SW 1271 (cell line): ENCODE results near the gene SYCP3.
A peak's percentile ranks its signal among the peaks of the same experiment; 100 is the strongest.
"Not testable (repeated sequence)": the region's sequence is repeated elsewhere in the genome, so short reads cannot be mapped to it uniquely, and the experiment has no call there.

ENCODE experiments used
- DNase-seq, 2 experiments: peaks; one replicate each; lab custom pipeline; 2025; lab: John Stamatoyannopoulos, UW

The SYCP3 gene

DNA sequence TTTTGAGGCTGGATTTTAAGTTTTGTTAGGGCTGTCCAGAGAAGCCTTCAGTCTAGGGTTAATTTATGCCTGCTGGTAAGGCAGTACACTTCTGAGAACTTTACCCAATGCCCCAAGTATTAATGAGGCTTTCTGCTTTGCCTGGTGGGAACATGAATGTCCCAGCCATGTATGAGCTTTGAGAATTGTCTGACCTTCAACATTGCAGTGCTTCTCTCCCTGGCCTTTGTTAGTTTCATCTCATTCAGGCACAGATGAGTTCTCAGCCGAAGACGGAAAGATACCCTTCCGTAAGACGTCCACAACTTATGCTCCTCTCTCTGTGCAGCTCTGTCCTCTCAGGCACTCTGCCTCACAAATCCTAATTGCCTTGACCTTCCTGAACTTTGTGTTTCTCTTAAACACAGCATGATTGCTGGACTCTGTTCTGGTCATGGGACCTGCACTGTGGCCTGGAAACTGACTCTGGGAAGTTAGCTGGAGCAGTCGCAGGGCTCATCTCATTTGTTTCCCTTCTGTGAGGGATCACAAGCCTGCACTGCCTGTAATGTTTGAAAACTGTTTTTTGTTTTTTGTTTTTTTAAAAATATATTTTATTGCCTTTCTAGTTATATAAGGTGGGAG is 26.1 kb downstream of the SYCP3 start:
- no peak for DNase-seq

DNA sequence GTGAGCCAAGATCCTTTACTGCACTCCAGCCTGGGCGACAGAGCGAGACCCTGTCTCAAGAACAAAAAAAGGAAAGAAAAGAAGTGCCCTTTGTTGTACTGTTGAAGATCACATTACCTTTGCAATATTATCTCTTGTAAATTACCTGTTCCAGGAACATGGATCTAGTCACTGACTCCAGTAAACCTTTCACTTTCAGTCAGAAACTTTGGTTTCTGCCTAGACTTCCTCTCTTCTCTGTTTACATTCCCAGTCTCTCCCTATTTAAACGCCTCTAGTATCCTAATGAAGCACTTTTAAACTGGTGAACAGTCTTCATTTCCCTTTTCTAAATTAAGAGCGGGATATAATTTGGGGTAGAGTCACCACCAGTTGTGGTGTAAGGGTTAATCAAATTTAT is 29.0 kb downstream of the SYCP3 start:
- DNase-seq = no peak

DNA sequence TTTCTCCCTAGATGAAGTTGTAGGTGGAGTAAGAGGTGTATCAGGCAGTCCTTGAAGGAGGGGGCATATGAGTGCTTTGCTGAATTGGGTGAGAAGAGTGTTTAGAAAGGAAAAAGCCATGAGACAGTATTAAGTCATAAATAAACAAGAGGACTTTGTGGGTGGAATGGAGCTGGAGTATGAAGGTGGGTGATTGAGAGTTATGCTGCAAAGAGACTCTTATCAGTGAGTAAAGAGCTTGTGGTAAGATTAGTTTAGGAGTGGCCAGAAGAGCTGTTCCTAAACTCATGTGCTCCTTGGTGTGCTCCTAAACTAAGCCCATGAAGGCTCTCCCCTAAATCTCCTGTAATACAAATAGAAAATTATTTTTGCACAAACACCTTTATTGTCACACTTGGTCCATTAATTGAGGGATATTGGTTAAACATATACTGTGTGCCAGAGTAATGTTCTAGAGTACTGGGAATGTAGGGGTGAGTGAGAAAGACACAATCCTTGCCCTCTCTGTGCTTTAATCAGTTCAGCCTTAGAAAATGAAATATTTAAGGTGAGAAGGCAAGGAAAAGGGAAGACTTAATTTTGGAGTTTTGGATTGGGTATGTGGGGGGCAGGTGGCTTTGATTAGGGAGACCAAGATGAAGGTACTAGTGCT is 32.0 kb downstream of the SYCP3 start:
- DNase-seq = no peak

DNA sequence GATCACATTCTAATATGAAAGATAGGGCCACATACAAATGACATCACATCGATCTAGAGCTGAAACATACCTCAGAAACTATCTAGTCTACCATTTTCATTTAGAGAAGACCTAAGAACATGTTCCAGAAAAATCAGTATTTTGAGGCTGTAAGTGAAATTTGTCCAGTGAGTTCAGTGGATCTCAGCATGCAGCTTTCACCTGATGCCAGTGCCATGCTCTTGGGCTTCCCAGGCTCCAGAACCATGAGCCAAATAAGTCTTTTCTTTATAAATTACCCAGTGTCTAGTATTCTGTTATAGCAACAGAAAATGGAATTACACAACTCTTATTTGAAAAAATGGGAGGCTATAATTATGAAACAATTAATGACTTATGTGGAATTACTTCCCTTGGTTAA is 32.9 kb downstream of the SYCP3 start:
- DNase-seq = no peak

DNA sequence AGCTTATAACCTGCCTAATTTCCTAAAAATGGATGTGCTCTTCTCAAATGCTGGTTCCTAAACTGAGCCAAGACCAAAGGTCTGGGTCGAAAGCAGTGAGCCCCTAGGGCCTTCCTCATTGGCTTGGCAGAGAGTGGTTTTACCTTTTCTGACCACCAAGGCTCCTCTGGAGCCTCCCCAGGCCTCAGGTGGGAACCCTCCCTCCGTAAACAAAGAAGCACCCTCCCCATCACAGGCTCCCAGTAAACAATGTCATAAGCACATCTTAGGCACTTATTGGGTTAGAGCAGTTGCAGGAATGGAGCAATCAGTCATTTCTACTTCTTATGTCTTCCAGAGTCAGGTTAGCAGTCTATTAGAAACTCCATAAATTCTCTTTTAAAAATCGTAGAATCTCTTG is 35.8 kb downstream of the SYCP3 start:
- no peak for DNase-seq

DNA sequence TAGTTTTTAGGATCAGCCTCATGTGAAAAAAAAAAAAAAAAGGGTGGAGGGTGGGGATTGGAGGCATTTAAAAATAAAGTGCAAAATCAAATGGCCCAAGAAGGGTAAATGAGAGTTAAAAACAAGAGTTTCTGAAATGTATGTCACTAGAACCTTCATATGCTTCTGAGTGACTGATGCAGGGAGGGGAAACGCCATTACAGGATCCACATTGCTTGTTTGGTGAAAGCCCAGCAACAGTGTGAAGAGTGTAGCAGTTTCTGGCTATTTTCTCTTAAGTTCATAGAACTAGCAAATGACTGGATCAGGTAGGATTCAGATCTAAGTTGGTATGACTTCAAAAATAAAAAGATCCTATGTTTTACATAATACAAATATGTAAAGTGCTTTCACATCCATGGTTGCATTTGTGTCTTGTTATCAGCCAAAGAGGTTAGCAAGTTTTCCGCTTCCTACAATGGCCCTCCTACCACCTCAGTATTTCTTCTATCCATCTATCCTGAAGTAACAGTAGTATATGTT is 38.9 kb downstream of the SYCP3 start:
- no peak for DNase-seq

DNA sequence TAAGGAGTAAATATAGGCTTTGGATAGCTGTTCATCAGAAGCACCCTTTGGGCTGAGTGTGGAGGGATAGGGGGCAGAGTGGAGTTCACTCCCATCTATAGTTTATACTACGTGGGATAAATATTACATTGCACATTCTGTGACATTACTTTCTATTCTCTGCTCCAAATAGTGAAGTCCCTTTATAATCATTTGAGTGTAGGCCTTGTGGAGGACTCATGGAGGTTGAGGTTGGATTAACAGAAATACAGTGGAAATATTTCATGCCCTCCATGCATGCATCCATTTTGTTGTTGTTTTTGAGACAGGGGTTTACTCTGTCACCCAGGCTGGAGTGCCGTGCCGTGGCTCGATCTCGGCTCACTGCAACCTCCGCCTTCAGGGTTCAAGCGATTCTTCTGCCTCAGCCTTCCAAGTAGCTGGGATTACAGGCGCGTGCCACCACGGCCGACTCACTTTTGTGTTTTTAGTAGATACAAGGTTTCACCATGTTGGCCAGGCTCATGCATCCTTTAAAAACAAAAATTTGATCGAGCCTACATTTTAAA is 40.4 kb downstream of the SYCP3 start:
- peak in 1 of 2 experiments; percentile 38 for DNase-seq

DNA sequence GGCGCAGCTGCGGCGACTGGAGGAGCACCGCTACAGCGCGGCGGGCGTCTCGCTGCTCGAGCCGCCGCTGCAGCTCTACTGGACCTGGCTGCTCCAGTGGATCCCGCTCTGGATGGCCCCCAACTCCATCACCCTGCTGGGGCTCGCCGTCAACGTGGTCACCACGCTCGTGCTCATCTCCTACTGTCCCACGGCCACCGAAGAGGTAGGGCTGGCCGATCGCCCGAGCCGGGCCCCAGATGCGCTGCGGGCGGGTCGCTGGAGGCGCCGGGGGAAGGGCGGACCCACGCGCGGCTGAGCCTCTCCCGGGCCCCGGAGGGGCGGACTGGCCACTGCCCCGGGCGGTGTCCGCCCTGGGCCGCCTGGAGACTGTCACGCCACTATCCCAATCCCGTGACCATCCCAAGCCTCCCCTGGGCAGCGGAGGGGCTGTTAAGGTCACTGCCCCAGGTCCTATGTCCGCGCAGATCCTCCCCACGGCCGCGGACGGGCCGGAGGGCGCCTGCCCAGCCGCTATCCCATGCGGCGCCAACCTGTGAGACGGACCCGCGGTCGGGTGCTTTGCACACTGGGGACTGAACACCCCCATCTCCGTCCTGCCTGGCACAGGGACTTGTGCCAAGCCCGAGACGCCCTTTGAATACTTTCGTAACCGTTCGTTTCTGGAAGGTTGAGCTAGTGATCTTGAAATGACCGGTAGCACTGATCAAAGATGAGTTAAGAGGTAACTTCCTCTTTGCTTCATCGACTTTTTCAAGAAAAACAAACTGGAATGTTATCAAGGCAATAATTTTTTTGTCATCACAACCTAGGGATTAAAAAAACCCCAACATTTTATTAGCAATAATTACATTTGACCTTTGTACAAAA is 41.1 kb downstream of the SYCP3 start:
- peak in 1 of 2 experiments; percentile 36 for DNase-seq

DNA sequence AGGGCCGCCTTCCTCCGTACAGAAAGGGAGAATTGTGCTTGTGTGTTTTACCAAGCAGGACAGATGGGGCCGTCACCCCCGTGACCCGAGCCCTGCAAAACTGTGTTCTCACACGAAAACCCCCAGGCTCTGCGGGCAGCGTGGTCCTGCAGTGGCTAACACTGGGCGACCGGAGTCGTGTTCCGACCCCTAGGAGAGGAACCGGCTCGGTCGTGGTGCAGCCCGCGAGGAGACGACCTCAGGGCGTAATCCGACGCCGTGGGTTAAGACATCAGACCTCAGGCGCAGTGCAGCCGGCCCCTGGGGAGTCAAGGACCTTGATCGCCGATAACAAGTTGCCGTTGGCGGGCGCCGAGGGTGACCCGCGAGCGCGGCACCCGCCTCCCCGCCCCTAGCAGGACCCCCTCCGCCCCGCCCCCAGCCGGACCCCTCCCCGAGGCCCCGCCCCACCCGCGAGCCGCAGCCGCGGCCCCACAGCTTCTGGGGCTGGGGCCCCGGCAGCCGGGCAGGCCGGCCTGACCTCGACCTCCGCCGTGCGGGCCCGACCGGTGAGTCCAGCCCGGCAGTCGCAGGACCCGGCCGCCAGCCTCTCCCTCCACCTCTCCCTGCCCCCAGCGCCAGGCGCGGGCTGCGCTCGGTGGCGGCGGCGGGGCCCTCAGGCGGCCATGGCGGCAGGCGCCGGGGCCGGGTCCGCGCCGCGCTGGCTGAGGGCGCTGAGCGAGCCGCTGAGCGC is 41.9 kb downstream of the SYCP3 start, which contains the start of gene CHPT1:
Gene CHPT1 (plus strand): TSS at position 444 of the 733 bp plus-strand sequence. CDS start 222 bp downstream, at position 666.
- DNase-seq = peak; percentile 33 to 37

DNA sequence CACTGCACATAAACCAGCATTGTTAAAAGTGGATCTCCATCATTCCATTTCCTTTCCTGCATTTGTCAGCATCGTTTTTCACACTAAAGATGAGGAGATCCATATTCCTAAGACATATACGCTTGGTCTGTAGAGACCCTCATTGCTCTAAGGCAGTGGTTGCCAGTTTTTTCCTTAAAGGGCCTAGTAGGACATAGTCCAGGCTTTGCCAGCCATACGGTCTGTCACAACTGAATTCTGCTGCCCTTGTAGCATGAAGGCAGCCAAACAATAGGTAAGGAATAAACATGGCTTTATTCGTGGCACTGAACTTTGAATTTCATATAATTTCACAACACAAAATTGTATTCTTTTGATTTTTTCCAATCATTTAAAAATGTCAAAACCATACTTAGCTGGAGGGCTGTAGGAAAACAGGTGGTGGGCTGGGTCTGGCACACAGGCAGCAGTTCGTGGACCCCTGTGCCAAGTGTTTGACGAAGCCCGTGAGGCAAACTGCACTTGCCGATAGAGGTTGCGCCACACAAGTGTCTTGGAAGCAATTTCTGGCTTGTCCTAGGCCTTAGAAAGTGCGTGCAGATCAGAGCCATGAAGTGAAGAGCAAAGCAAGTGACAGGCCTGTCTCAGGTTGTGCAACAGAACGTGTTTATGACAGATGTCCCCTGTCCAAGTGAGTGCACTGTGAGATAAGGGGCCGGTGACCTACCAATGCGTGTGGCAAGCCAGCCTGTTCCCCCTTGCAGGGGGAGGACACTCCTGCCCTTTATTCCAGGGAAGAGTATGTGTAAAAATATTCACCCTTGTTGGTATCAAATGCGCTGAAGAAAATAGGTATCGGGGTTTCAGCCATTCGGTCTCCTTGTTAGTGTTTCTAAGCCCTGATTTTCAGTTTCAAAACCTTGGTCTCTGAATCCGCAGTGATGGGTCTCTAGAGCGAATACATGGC is 42.7 kb downstream of the SYCP3 start:
- DNase-seq = no peak

DNA sequence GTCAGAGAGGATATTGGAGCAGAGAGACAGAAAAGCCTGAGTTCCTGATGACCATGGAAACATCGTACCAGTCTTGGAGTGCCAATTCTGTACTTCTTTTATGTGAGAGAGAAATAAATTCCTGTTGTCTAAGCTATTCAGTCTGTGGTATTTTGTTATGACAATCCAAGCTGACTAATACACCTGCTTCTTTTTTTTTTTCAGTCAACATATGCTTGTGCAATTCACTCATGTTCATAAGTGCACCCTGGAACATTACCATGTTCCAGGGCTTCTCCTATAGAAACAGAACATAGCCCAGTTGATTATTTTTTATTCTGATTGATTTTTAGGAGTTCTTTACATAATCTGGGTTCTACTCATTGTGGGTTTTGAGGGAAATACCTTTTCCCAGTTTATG is 43.6 kb downstream of the SYCP3 start:
- DNase-seq = no peak

DNA sequence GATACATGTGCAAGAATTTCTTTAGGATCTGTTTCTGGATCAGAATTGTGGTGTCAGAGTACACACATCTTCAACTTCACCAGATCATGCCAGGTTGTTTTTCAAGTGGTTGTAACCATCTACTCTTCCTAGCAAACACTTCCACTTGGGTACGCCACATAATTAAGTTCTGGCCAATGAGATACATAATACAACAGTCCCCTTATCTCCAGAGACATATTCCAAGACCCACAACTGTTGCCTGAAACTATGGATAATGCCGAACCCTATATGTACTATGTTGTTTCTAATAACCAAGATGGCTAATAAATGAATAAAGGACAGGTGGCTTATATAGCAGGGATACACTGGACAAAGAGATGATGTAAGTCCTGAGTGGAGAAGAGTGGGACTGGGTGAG is 44.3 kb downstream of the SYCP3 start:
- no peak for DNase-seq

DNA sequence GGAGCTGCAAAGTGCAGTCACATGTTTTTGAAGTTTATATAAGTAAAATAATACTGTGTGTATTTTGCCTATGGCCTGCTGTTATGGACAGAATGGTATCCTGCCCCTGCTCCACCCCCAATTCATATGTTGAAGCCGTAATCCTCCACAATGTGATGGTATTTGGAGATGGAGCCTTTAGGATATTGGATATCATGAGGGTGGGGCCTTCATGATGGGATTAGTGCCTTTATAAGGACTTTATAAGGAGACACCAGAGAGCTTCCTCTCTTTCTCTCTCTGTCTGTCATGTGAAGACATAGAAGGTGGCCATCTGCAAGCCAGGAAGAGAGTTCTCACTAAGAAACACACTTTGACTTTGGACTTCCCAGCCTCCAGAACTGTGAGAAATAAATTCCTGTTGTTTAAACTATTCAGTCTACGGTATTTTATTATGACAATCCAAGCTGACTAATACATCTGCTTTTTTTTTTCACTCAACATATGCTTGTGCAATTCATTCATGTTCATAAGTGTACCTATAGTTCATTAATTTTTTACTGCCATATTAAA is 44.9 kb downstream of the SYCP3 start:
- DNase-seq = no peak

DNA sequence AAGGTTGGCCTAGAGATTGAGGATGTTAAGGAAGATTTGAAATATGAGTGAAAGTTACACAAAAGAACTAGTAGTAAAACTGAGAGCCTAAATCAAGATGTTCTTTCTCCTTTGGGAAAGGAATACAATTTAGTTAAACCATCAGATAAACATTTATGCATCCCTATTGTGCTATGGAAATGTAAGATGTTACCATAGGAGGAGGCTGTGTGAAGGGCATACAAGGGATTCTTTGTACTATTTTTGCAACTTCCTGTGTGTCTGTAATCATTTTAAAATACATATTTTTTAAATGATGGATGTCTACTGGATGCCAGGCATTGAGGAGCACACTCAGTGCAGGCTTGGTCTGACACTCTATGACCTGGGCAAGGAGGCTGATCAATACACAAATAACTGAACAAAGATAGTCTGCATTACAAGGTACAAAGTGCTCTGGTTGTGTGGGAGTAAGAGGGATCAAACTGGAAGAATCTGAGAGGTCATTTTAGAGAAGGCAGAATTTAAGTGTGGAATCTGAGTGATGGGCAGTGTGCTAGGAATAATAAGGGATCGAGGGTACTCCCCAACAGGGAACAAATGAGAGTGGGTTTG is 47.7 kb downstream of the SYCP3 start:
- DNase-seq = no peak

DNA sequence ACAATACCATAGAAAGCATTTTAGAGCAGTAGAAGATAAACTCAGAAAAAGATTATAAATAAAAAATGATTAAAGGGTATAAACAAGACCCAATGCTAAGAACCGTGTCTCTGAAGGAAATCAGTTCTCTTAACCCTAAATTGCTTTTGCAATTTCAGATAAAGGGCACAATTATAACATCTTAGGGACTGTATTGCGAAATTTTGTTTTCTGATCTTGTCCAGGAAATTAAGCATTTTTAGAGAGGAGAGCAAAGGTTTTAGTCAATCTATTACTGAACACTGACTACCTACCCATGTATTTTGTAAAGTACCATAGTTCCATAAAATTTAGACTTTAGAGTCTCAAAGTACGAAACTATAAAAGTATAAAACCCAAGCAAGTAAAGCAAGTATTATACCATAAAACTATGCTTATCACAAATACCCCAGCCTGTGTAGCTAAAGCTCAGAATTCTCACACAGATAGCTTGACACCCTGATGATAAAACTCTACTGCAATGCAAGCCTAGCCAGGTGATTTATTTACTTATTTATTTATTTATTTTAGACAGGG is 48.6 kb downstream of the SYCP3 start:
- DNase-seq = no peak

DNA sequence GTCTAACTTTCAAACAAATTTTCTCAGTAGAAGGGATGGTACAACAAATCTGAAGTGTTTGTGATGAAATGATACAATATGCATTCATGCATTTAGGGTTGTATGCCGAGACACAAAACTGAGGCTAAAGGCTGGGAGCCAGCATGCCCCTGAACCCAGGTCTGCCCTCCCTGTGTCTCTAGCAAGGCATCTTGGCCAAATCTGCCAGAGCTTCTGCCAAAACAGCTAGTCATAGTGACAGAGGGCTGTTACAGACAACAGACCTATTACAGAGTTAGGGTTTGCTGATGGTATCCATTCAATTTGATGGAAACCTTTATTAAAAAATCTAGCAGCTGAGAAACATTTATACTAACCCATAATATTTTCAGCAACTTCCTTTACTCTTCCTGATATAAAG is 53.1 kb downstream of the SYCP3 start:
- no peak for DNase-seq

DNA sequence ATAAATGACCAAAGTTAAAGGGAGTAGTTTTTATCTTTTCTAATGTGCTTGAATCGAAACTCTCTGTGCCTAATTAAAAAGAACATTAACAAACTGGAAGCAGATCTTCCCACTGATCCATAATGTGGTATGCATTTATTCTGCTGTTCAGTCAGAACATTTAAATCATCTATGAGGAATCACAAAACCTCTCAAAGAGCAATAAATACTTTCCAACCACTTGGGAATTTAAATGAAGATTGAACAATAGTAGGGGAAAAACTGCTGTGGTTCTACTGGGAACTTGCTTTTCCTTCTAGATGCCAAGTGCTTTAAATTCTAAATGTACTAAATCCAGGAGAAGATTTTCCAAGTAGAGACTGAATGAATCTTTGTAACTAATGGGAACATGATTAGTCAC is 54.2 kb downstream of the SYCP3 start:
- DNase-seq = no peak

DNA sequence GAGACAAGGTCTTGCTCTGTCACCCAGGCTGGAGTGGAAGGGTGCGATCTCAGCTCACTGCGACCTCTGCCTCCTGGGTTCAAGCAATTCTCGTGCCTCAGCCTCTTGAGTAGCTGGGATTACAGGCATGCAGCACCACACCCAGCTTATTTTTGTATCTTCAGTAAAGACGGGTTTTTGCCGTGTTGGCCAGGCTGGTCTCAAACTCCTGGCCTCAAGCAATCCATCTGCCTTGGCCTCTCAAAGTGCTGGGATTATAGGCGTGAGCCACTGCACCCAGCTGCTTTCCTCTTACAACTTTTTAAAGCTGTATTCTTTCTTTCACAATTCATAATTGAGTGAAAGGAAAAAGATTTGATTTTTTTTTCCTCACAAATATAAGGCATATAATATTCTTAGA is 57.6 kb downstream of the SYCP3 start:
- not testable (repeated sequence) for DNase-seq

DNA sequence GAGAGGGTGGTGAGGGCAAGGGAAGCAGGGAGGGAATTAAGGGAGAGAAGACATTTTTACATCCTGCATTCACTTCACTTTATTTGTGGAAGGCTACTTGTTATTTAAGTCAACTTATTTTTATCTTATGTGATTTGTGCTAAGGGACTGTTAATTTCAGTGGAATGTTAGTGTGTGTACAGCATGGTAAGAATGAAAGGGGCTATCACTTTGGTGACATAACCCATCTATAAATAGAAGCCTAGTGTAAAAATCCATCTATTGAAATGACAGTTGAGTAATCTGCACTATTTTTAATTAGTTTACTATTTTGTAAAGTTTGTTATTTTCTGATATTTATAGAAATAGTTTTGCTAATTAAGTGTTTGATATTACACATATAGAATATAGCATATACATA is 58.6 kb downstream of the SYCP3 start:
- no peak for DNase-seq

DNA sequence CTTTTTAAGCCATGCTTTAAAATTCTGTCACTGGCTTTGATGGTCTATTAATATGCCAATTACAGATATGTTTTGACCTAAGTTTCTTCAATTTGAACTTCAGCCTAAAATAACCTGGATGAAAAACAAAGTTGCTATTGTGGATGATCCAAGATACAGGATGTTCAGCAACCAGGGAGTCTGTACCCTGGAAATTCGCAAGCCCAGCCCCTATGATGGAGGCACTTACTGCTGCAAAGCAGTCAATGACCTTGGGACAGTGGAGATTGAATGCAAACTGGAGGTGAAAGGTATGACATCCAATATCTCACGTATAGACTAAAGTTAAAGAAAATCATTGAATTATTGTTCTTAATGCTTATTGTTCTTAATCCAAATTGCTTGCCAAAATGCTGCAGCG is 59.0 kb downstream of the SYCP3 start:
- DNase-seq = no peak
